Tibial nerve (tissue), 4 donors: ENCODE data around the gene OR7A17. TPM values are rescaled to one million over a fixed set of nuclear protein-coding genes. Genes with fewer than 3 reads are reported as not detected.

Experiments used
- DNase-seq, 2 donors: peaks; one replicate each; pipeline ENCODE4 v3.0.0-alpha.2; 2019; ENCODE audit warnings: low spot score in 2 of 2
- H3K27ac ChIP-seq, 4 donors: fragments of 200-600 bp; sonication (generic) in 3 of 4; one replicate each; pipeline ENCODE4 v1.5.1; 2017 to 2019; ENCODE audit warnings: mild to moderate bottlenecking in 1 of 4
- H3K27me3 ChIP-seq, 2 donors: fragments of 200-600 bp; sonication (generic) in 1 of 2; one replicate each; pipeline versions ENCODE4 v1.5.1 to v1.6.0; 2017 to 2019
- H3K36me3 ChIP-seq, 3 donors: fragments of 200-600 bp; sonication (generic); one replicate each; pipeline ENCODE4 v1.5.1; 2018 to 2019
- H3K4me1 ChIP-seq, 4 donors: fragments of 200-600 bp; sonication (generic) in 3 of 4; one replicate each; pipeline ENCODE4 v1.5.1; 2017 to 2019
- H3K4me3 ChIP-seq, 4 donors: fragments of 200-600 bp; sonication (generic) in 3 of 4; one replicate each; pipeline ENCODE4 v1.5.1; 2017 to 2019; ENCODE audit warnings: mild to moderate bottlenecking in 1 of 4, moderate library complexity in 1 of 4
- H3K9me3 ChIP-seq, 4 donors: fragments of 200-600 bp; sonication (generic) in 3 of 4; one replicate each; pipeline ENCODE4 v1.5.1; 2017 to 2019
- CTCF ChIP-seq, 5 experiments: fragments of 200-600 bp in 3 of 5; fragments of 450-650 bp in 2 of 5; sonication (generic) in 3 of 5; IDR thresholded peaks; one replicate each; pipeline ENCODE4 v1.5.1; 2016 to 2019; ENCODE audit warnings: antibody characterized with exemption in 5 of 5, mild to moderate bottlenecking in 3 of 5, moderate library complexity in 2 of 5
- EP300 ChIP-seq, 2 donors: sonication (generic); formaldehyde crosslinking; IDR thresholded peaks; one replicate each; pipeline ENCODE4 v1.6.1; 2017; ENCODE audit warnings: antibody characterized with exemption in 2 of 2, mild to moderate bottlenecking in 1 of 2
- POLR2A ChIP-seq, 2 donors: fragments of 450-650 bp; IDR thresholded peaks; one replicate each; pipeline ENCODE4 v1.6.1; 2017; ENCODE audit warnings: antibody characterized with exemption in 2 of 2, mild to moderate bottlenecking in 2 of 2, moderate library complexity in 2 of 2
- WGBS, 2 donors: methylation state at CpG; one replicate each; pipeline ENCODE4 v1.1.5; 2018; 5-methylcytosine and 5-hydroxymethylcytosine counted together
- total RNA-seq, 4 donors: library from RNA; depleted of rRNA; stranded (reverse); fragments of >200 nt; gene quantifications; one replicate each; pipeline ENCODE4 v1.1.0, GENCODE V29; 2016

The OR7A17 gene
- total RNA-seq, 4 donors from 2014 or later = not detected

DNA sequence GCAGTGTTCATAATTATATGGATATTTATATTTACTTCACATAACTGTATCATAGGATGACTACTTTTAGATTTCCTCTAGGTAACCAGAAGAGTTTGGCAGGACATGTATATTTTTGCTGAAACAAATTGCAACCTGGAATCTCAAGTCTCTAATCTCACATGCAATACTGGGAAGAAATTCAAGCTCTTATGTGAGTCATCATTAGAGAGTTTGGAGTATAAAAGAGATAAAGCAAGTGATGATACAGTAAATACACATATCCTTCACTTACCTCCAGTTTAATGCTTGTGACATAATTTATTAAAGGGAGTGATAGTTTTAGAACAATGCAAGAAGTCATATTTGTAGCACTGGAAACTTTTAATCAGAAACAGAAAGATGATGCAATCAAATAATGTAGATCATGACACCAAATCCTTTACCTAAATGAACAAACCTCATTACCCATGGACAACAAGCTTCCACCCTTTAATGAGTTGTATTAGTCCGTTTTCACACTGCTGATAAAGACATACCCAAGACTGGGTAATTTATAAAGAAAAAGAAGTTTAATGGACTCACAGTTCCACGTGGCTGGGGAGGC lies 15.8 kb upstream of the OR7A17 start:
- Histone ChIP-seq H3K4me3 (no peak overlapping the region), H3K9me3 (no peaks in the 10 kb centered on the region), H3K4me1 (no peaks in the 10 kb centered on the region), H3K36me3 (no peaks in the 10 kb centered on the region), H3K27ac (no peak overlapping the region), H3K27me3 (no peaks in the 10 kb centered on the region)
- WGBS, 2 donors = 24 to 33% methylated on average over 2 of the region's 2 CpGs
- TF ChIP-seq CTCF (IDR thresholded peaks at IDR 0.05) (no peak), POLR2A (IDR thresholded peaks at IDR 0.05) (no peak), EP300 (IDR thresholded peaks at IDR 0.05) (no peak)
- no peak for DNase-seq

DNA sequence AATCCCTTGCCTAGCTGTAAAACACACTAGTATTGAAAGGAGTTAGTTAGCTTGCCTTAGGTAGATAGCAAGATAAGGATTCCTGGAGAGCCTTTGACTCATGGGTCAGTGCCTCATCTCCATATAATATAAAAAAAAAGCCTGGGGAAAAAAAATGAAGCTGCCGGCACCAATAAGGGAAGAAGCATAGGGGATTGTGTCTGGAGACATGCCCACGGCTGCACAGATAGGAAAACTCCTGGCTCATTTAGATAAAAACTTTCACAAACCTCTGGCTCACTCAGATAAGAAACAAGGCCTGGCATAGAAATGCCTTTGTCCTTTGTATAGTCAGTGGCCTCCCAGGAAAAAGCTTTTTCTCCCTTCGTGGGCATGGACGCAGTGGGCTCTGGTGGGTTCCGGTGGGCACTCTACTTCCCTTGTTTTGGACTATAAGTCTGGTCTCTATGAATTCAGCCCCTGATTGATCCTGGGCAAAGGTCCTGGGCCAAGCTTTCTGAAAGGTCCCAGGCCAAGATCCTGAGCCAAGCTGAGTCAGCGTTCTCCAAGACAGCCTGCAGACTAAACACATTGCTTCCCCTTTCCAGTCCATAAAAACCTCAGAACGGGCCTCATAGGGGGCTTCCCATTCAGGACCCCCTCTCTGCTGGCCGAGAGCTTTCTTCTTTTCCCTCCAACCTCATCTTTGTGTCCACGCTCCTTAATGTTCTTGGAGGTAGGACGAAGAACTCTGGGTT lies 4.9 kb upstream of the OR7A17 start:
- 52 to 57% methylated on average over 10 of the region's 10 CpGs for WGBS, 2 donors
- no peaks in the 10 kb centered on the region for H3K36me3 ChIP-seq
- H3K4me3 ChIP-seq = no peak overlapping the region
- H3K27me3 ChIP-seq = no peaks in the 10 kb centered on the region
- TF ChIP-seq CTCF (IDR thresholded peaks at IDR 0.05) = no peak
- no peak for TF ChIP-seq POLR2A (IDR thresholded peaks at IDR 0.05)
- TF ChIP-seq EP300 (IDR thresholded peaks at IDR 0.05) = no peak
- H3K9me3 ChIP-seq = no peaks in the 10 kb centered on the region
- peak in 1 of 2 donors; percentile 14 for DNase-seq
- peaks cover 0 to 7% (median 0%) of the 10 kb centered on the region in 4 donors for H3K4me1 ChIP-seq
- no peak overlapping the region for H3K27ac ChIP-seq

- H3K36me3 ChIP-seq = no peaks in the 10 kb centered on the region
- H3K27ac ChIP-seq = no peak overlapping the region
- no peak for DNase-seq
- H3K27me3 ChIP-seq = no peaks in the 10 kb centered on the region
- peaks cover 0 to 7% (median 0%) of the 10 kb centered on the region in 4 donors for H3K4me1 ChIP-seq
- no peak overlapping the region for H3K4me3 ChIP-seq
- no peaks in the 10 kb centered on the region for H3K9me3 ChIP-seq
- WGBS, 2 donors = 72 to 80% methylated on average over 3 of the region's 3 CpGs
- TF ChIP-seq CTCF (IDR thresholded peaks at IDR 0.05) (no peak), POLR2A (IDR thresholded peaks at IDR 0.05) (no peak), EP300 (IDR thresholded peaks at IDR 0.05) (no peak)
Observed at GRCh38 chr19:14889994-14890642, 4.2 kb upstream of the OR7A17 start.

DNA sequence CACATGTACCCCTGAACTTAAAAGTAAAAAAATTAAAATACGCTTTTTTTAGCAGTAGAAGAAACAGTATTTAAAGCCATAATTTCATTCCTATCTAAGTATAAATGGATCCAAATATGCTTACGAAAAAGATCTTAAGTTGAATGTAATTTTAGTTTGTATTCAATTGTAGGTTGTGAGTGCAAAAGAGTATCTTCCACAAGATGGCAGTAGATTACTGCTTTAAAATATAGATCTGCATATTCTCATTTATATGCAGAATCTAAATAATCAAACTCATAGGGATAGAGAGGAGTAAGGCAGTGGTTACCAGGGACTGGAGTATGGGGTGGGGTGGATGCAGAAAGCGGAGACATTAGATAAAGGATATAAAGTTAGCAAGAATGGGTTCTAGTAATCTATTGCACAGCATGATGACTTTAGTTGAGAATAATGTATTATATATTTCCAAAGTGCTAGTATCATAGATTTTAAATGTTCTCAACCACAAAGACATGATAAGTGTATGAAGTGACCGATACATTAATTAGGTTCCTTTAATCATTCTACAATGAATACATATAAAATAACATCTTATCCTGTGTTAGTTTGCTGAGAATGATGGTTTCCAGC lies 14.2 kb downstream of the OR7A17 start:
- TF ChIP-seq EP300 (IDR thresholded peaks at IDR 0.05) (no peak), POLR2A (IDR thresholded peaks at IDR 0.05) (no peak), CTCF (IDR thresholded peaks at IDR 0.05) (peak in 3 of 5 experiments; percentile 9 to 34 (median 19))
- no peak overlapping the region for H3K4me3 ChIP-seq
- no peak for DNase-seq
- no peaks in the 10 kb centered on the region for H3K36me3 ChIP-seq
- no peaks in the 10 kb centered on the region for H3K4me1 ChIP-seq
- H3K27me3 ChIP-seq = no peaks in the 10 kb centered on the region
- no peak overlapping the region for H3K27ac ChIP-seq
- 71 to 76% methylated on average over 4 of the region's 4 CpGs for WGBS, 2 donors
- H3K9me3 ChIP-seq = no peaks in the 10 kb centered on the region
